Measurements from ENCODE around the gene PLEKHA6. TPM values are rescaled to one million over a fixed set of nuclear protein-coding genes. Genes with fewer than 3 reads are reported as not detected.
A peak's percentile ranks its signal among the peaks of the same experiment; 100 is the strongest.

Gene PLEKHA6
- total RNA-seq, 2 experiments from 2014 or later = 0.77 to 0.97 TPM

- ATAC-seq (ENCODE audit: low read depth) (no peak), DNase-seq (no peak)
- Mint-ChIP-seq H3K4me1 (peaks cover 22% of the 10 kb centered on the region), H3K36me3 (no peaks in the 10 kb centered on the region), H3K27ac (no peak overlapping the region), H3K9me3 (peaks cover 5% of the 10 kb centered on the region), H3K4me3 (no peak overlapping the region), H3K27me3 (peaks cover 39% of the 10 kb centered on the region)
- POLR2A ChIA-PET = no interaction called here
Observed at GRCh38 chr1:204192589-204193352, 167.0 kb downstream of the PLEKHA6 start.

- DNase-seq = no peak
- no peaks in the 10 kb centered on the region for H3K36me3 Mint-ChIP-seq
- POLR2A ChIA-PET = no interaction called here
- peaks cover 44% of the 10 kb centered on the region for H3K27me3 Mint-ChIP-seq
- no peak overlapping the region for H3K27ac Mint-ChIP-seq
- ATAC-seq (ENCODE audit: low read depth) = no peak
- H3K4me3 Mint-ChIP-seq = no peak overlapping the region
- H3K4me1 Mint-ChIP-seq = peaks cover 22% of the 10 kb centered on the region
- H3K9me3 Mint-ChIP-seq = peaks cover 5% of the 10 kb centered on the region
Observed at GRCh38 chr1:204192046-204192445, 167.7 kb downstream of the PLEKHA6 start.

GRCh38 chr1:204191456-204191855 is 168.3 kb downstream of the PLEKHA6 start:
- peaks cover 48% of the 10 kb centered on the region for H3K27me3 Mint-ChIP-seq

GRCh38 chr1:204190212-204191211 is 169.2 kb downstream of the PLEKHA6 start:
- Mint-ChIP-seq H3K4me3 (no peak overlapping the region), H3K27me3 (peaks cover 50% of the 10 kb centered on the region), H3K27ac (no peak overlapping the region), H3K4me1 (peaks cover 22% of the 10 kb centered on the region), H3K36me3 (no peaks in the 10 kb centered on the region), H3K9me3 (peaks cover 5% of the 10 kb centered on the region)
- peak; percentile 51 for ATAC-seq (ENCODE audit: low read depth)
- DNase-seq = peak; percentile 39
- POLR2A ChIA-PET = interaction anchor here (1.0 kb wide), 1 partner anchor 188 kb away, joined by 3 read pairs; no protein-coding TSS in a partner anchor

More at GRCh38 chr1:204191456-204191855, 168.3 kb downstream of the PLEKHA6 start:
- H3K9me3 Mint-ChIP-seq = peaks cover 5% of the 10 kb centered on the region
- H3K27ac Mint-ChIP-seq = no peak overlapping the region
- peaks cover 22% of the 10 kb centered on the region for H3K4me1 Mint-ChIP-seq
- DNase-seq (no peak), ATAC-seq (ENCODE audit: low read depth) (no peak)
- no peaks in the 10 kb centered on the region for H3K36me3 Mint-ChIP-seq
- POLR2A ChIA-PET = interaction anchor here (1.0 kb wide), 1 partner anchor 187 kb away, joined by 3 read pairs; no protein-coding TSS in a partner anchor
- no peak overlapping the region for H3K4me3 Mint-ChIP-seq

GRCh38 chr1:204188959-204189639 is 170.6 kb downstream of the PLEKHA6 start:
- Mint-ChIP-seq H3K27me3 (peaks cover 58% of the 10 kb centered on the region), H3K27ac (no peak overlapping the region), H3K36me3 (no peaks in the 10 kb centered on the region), H3K4me1 (peaks cover 13% of the 10 kb centered on the region), H3K4me3 (no peak overlapping the region), H3K9me3 (peaks cover 2% of the 10 kb centered on the region)
- no peak for ATAC-seq (ENCODE audit: low read depth)
- no peak for DNase-seq
- POLR2A ChIA-PET = no interaction called here

- no peak overlapping the region for H3K4me3 Mint-ChIP-seq
- H3K27ac Mint-ChIP-seq = no peak overlapping the region
- ATAC-seq (ENCODE audit: low read depth) (no peak), DNase-seq (no peak)
- peaks cover 2% of the 10 kb centered on the region for H3K9me3 Mint-ChIP-seq
- H3K4me1 Mint-ChIP-seq = peaks cover 13% of the 10 kb centered on the region
- H3K36me3 Mint-ChIP-seq = no peaks in the 10 kb centered on the region
- H3K27me3 Mint-ChIP-seq = peaks cover 55% of the 10 kb centered on the region
- POLR2A ChIA-PET = no interaction called here
Observed at GRCh38 chr1:204186597-204186996, 173.1 kb downstream of the PLEKHA6 start.

GRCh38 chr1:204181116-204181515 is 178.6 kb downstream of the PLEKHA6 start:
- POLR2A ChIA-PET = no interaction called here
- H3K4me1 Mint-ChIP-seq = no peaks in the 10 kb centered on the region
- ATAC-seq (ENCODE audit: low read depth) = no peak
- peaks cover 4% of the 10 kb centered on the region for H3K9me3 Mint-ChIP-seq
- no peak for DNase-seq
- H3K36me3 Mint-ChIP-seq = no peaks in the 10 kb centered on the region
- no peak overlapping the region for H3K4me3 Mint-ChIP-seq
- H3K27ac Mint-ChIP-seq = no peak overlapping the region
- peaks cover 21% of the 10 kb centered on the region for H3K27me3 Mint-ChIP-seq

- H3K36me3 Mint-ChIP-seq = no peaks in the 10 kb centered on the region
- H3K4me1 Mint-ChIP-seq = no peaks in the 10 kb centered on the region
- DNase-seq (no peak), ATAC-seq (ENCODE audit: low read depth) (no peak)
- H3K4me3 Mint-ChIP-seq = no peak overlapping the region
- H3K27me3 Mint-ChIP-seq = peaks cover 16% of the 10 kb centered on the region
- peaks cover 4% of the 10 kb centered on the region for H3K9me3 Mint-ChIP-seq
- POLR2A ChIA-PET = no interaction called here
- H3K27ac Mint-ChIP-seq = no peak overlapping the region
Observed at GRCh38 chr1:204180133-204180532, 179.6 kb downstream of the PLEKHA6 start.

GRCh38 chr1:204178487-204179281 is 181.0 kb downstream of the PLEKHA6 start:
- Mint-ChIP-seq H3K4me1 (no peaks in the 10 kb centered on the region), H3K27me3 (peaks cover 8% of the 10 kb centered on the region), H3K27ac (no peak overlapping the region), H3K4me3 (no peak overlapping the region), H3K9me3 (peaks cover 3% of the 10 kb centered on the region), H3K36me3 (no peaks in the 10 kb centered on the region)
- ATAC-seq (ENCODE audit: low read depth) (no peak), DNase-seq (no peak)
- POLR2A ChIA-PET = no interaction called here

GRCh38 chr1:204177133-204177532 is 182.6 kb downstream of the PLEKHA6 start:
- POLR2A ChIA-PET = no interaction called here
- Mint-ChIP-seq H3K36me3 (no peaks in the 10 kb centered on the region), H3K9me3 (peaks cover 4% of the 10 kb centered on the region), H3K27me3 (peaks cover 7% of the 10 kb centered on the region), H3K4me1 (no peaks in the 10 kb centered on the region), H3K27ac (no peak overlapping the region), H3K4me3 (no peak overlapping the region)
- ATAC-seq (ENCODE audit: low read depth) (no peak), DNase-seq (no peak)

- POLR2A ChIA-PET = no interaction called here
- Mint-ChIP-seq H3K4me3 (no peak overlapping the region), H3K9me3 (peaks cover 7% of the 10 kb centered on the region), H3K4me1 (no peaks in the 10 kb centered on the region), H3K27ac (no peak overlapping the region), H3K27me3 (peaks cover 3% of the 10 kb centered on the region), H3K36me3 (peaks cover 3% of the 10 kb centered on the region)
- ATAC-seq (ENCODE audit: low read depth) (no peak), DNase-seq (no peak)
Observed at GRCh38 chr1:204176049-204176448, 183.7 kb downstream of the PLEKHA6 start.

GRCh38 chr1:204174958-204175357 is 184.8 kb downstream of the PLEKHA6 start:
- no peak for DNase-seq
- POLR2A ChIA-PET = no interaction called here
- Mint-ChIP-seq H3K4me3 (no peak overlapping the region), H3K9me3 (peaks cover 14% of the 10 kb centered on the region), H3K36me3 (peaks cover 3% of the 10 kb centered on the region), H3K27ac (no peak overlapping the region), H3K4me1 (no peaks in the 10 kb centered on the region), H3K27me3 (peaks cover 3% of the 10 kb centered on the region)
- no peak for ATAC-seq (ENCODE audit: low read depth)
